Neural cell (in vitro differentiated cells): ENCODE results near the gene TLE1. TPM values are rescaled to one million over a fixed set of nuclear protein-coding genes. Genes with fewer than 3 reads are reported as not detected.
A peak's percentile ranks its signal among the peaks of the same experiment; 100 is the strongest.

Source experiments
- H2AFZ ChIP-seq: fragments of 200-600, 300-800 bp; sonication (generic), shearing (Covaris generic); 2 replicates; pipeline ENCODE4 v1.6.0; 2014; ENCODE audit warnings: low read depth, mild to moderate bottlenecking, antibody characterized with exemption, low read length, moderate library complexity
- H3F3A ChIP-seq: fragments of 200-600 bp; shearing (Covaris generic); 2 replicates; pipeline ENCODE4 v1.6.1; 2016; ENCODE audit warnings: mild to moderate bottlenecking, moderate library complexity, mixed read lengths, antibody characterized with exemption, low read length; ENCODE audit not compliant: insufficient read depth, poor library complexity, severe bottlenecking
- H3K27ac ChIP-seq: fragments of 200-600, 300-800 bp; sonication (generic), shearing (Covaris generic); 2 replicates; pipeline ENCODE4 v1.5.1; 2014; ENCODE audit warnings: mild to moderate bottlenecking, low read length, moderate library complexity
- H3K27me3 ChIP-seq: fragments of 300-800, 200-600 bp; sonication (generic), shearing (Covaris generic); 2 replicates; pipeline ENCODE4 v1.6.0; 2014; ENCODE audit warnings: mild to moderate bottlenecking, low read depth, low read length, moderate library complexity; ENCODE audit not compliant: insufficient read depth
- H3K36me3 ChIP-seq: fragments of 300-800, 200-600 bp; sonication (generic), shearing (Covaris generic); 2 replicates; pipeline ENCODE4 v1.5.1; 2014; ENCODE audit warnings: mild to moderate bottlenecking, antibody characterized with exemption, low read length, moderate library complexity; ENCODE audit not compliant: insufficient read depth
- H3K4me2 ChIP-seq: fragments of 300-800, 200-600 bp; sonication (generic), shearing (Covaris generic); 2 replicates; pipeline ENCODE4 v1.6.0; 2014; ENCODE audit warnings: mild to moderate bottlenecking, low read length
- H3K4me3 ChIP-seq: fragments of 300-800, 200-600 bp; sonication (generic), shearing (Covaris generic); 2 replicates; pipeline ENCODE4 v1.5.1; 2014; ENCODE audit warnings: mild to moderate bottlenecking, low read length, moderate library complexity
- H3K79me2 ChIP-seq: fragments of 200-600 bp; shearing (Covaris generic); replicated peaks from 2 replicates; pipeline ENCODE4 v1.6.0; 2014; ENCODE audit warnings: mild to moderate bottlenecking, low read length, moderate library complexity; ENCODE audit not compliant: insufficient read depth
- H3K9ac ChIP-seq: fragments of 300-800, 200-600 bp; sonication (generic), shearing (Covaris generic); 2 replicates; pipeline ENCODE4 v1.6.1; 2016; ENCODE audit warnings: mild to moderate bottlenecking, low read length, mixed read lengths
- H3K9me2 ChIP-seq: fragments of 200-600 bp; shearing (Covaris generic); 2 replicates; pipeline ENCODE4 v1.6.1; 2016; ENCODE audit warnings: mild to moderate bottlenecking, low read length, mixed read lengths; ENCODE audit not compliant: insufficient read depth
- H3K9me3 ChIP-seq: fragments of 200-600, 300-800 bp; sonication (generic), shearing (Covaris generic); 2 replicates; pipeline ENCODE4 v1.6.1; 2016; ENCODE audit warnings: mild to moderate bottlenecking, mixed run types, low read length, moderate library complexity, mixed read lengths
- H4K20me1 ChIP-seq: fragments of 200-600 bp; shearing (Covaris generic); 2 replicates; pipeline ENCODE4 v1.6.1; 2016; ENCODE audit warnings: mild to moderate bottlenecking, mixed run types; ENCODE audit not compliant: insufficient read depth
- EP300 ChIP-seq: fragments of 450-650 bp; conservative IDR thresholded peaks from 2 replicates; pipeline ENCODE4 v1.6.1; 2014; ENCODE audit warnings: antibody characterized with exemption, mild to moderate bottlenecking, moderate library complexity; ENCODE audit not compliant: poor library complexity, severe bottlenecking
- EZH2 ChIP-seq: fragments of 200-600, 300-800 bp; shearing (Covaris generic), sonication (generic); IDR thresholded peaks from 2 replicates; pipeline ENCODE4 v1.6.1; 2014; ENCODE audit warnings: antibody characterized with exemption, low read length, borderline replicate concordance, mild to moderate bottlenecking; ENCODE audit not compliant: insufficient read depth, poor library complexity, severe bottlenecking
- MXI1 ChIP-seq: fragments of 450-650 bp; conservative IDR thresholded peaks from 2 replicates; pipeline ENCODE4 v1.6.1; 2014; ENCODE audit warnings: antibody characterized with exemption, mild to moderate bottlenecking; ENCODE audit not compliant: poor library complexity, severe bottlenecking
- POLR2AphosphoS5 ChIP-seq: IDR thresholded peaks from 2 replicates; pipeline ENCODE4 v1.6.1; 2012
- RAD21 ChIP-seq: fragments of 450-650 bp; conservative IDR thresholded peaks from 2 replicates; pipeline ENCODE4 v1.6.1; 2014; ENCODE audit warnings: antibody characterized with exemption, mild to moderate bottlenecking, moderate library complexity
- SMC3 ChIP-seq: fragments of 450-650 bp; conservative IDR thresholded peaks from 2 replicates; pipeline ENCODE4 v1.6.1; 2014; ENCODE audit warnings: antibody characterized with exemption, mild to moderate bottlenecking, moderate library complexity; ENCODE audit not compliant: poor library complexity
- TAF1 ChIP-seq: IDR thresholded peaks from 2 replicates; pipeline ENCODE4 v1.6.1; 2012; ENCODE audit warnings: low read depth
- polyA plus RNA-seq: library from polyadenylated mRNA; depleted of rRNA; stranded (reverse); fragments of >200 nt; gene quantifications from 2 replicates; pipeline ENCODE4 v1.2.3, GENCODE V29; 2014
- TF ChIP-seq, protein P1 (sequence below): IDR thresholded peaks from 2 replicates; pipeline ENCODE4 v1.6.1; 2012; ENCODE audit warnings: borderline replicate concordance
- TF ChIP-seq, protein P2 (sequence below): fragments of 450-650 bp; IDR thresholded peaks from 2 replicates; pipeline ENCODE4 v1.5.1; 2014; ENCODE audit warnings: antibody characterized with exemption, mild to moderate bottlenecking, moderate library complexity; ENCODE audit not compliant: poor library complexity, severe bottlenecking

TLE1 gene
- polyA plus RNA-seq, 1 donor from 2014 or later: 93.6 TPM

DNA sequence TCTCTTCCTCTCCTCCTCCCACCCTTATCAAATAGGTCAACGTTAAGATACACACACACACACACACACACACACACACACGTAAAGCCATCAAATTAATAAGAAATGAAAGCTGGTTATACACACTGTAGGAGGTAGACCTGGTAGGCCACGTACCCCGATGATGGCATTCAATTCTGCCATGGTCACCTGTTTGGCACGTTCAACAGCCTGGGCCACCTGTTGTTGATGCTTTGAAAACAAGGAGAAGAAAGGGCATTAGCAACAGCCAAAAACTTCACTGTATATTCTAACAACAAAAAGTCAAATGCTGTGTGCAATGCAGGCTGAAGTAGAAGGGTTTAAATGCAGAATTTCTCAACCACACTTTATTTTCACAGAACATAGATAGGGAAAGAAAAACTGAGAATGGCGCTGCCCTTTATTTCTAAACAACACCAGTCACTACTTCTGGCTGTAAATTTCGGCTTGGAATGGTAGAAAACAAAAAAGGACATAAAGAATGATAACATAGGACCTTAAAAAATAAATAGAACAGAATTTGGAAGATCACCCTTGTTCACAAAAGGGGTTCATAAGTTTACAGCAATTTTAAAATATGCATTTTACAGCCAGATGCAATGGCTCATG is 37.2 kb downstream of the TLE1 start:
- Histone ChIP-seq H3K9me3 (no peaks in the 10 kb centered on the region), H3K9ac (no peak overlapping the region), H3F3A (peaks cover 23% of the 10 kb centered on the region), H3K36me3 (no peaks in the 10 kb centered on the region), H3K27me3 (no peaks in the 10 kb centered on the region), H3K4me2 (no peak overlapping the region), H3K27ac (peak overlapping the region; percentile 93), H4K20me1 (no peaks in the 10 kb centered on the region), H3K9me2 (no peaks in the 10 kb centered on the region), H3K79me2 (peaks cover 35% of the 10 kb centered on the region), H3K4me3 (no peak overlapping the region), H2AFZ (no peak overlapping the region)
- TF ChIP-seq RAD21: no peak
- TF ChIP-seq EZH2: no peak
- TF ChIP-seq, protein P1, sequence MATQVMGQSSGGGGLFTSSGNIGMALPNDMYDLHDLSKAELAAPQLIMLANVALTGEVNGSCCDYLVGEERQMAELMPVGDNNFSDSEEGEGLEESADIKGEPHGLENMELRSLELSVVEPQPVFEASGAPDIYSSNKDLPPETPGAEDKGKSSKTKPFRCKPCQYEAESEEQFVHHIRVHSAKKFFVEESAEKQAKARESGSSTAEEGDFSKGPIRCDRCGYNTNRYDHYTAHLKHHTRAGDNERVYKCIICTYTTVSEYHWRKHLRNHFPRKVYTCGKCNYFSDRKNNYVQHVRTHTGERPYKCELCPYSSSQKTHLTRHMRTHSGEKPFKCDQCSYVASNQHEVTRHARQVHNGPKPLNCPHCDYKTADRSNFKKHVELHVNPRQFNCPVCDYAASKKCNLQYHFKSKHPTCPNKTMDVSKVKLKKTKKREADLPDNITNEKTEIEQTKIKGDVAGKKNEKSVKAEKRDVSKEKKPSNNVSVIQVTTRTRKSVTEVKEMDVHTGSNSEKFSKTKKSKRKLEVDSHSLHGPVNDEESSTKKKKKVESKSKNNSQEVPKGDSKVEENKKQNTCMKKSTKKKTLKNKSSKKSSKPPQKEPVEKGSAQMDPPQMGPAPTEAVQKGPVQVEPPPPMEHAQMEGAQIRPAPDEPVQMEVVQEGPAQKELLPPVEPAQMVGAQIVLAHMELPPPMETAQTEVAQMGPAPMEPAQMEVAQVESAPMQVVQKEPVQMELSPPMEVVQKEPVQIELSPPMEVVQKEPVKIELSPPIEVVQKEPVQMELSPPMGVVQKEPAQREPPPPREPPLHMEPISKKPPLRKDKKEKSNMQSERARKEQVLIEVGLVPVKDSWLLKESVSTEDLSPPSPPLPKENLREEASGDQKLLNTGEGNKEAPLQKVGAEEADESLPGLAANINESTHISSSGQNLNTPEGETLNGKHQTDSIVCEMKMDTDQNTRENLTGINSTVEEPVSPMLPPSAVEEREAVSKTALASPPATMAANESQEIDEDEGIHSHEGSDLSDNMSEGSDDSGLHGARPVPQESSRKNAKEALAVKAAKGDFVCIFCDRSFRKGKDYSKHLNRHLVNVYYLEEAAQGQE: no peak
- TF ChIP-seq, protein P2, sequence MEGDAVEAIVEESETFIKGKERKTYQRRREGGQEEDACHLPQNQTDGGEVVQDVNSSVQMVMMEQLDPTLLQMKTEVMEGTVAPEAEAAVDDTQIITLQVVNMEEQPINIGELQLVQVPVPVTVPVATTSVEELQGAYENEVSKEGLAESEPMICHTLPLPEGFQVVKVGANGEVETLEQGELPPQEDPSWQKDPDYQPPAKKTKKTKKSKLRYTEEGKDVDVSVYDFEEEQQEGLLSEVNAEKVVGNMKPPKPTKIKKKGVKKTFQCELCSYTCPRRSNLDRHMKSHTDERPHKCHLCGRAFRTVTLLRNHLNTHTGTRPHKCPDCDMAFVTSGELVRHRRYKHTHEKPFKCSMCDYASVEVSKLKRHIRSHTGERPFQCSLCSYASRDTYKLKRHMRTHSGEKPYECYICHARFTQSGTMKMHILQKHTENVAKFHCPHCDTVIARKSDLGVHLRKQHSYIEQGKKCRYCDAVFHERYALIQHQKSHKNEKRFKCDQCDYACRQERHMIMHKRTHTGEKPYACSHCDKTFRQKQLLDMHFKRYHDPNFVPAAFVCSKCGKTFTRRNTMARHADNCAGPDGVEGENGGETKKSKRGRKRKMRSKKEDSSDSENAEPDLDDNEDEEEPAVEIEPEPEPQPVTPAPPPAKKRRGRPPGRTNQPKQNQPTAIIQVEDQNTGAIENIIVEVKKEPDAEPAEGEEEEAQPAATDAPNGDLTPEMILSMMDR: no peak
- TF ChIP-seq MXI1: no peak
- TF ChIP-seq TAF1: no peak
- no peak for TF ChIP-seq EP300
- TF ChIP-seq SMC3: no peak
- TF ChIP-seq POLR2AphosphoS5: no peak

DNA sequence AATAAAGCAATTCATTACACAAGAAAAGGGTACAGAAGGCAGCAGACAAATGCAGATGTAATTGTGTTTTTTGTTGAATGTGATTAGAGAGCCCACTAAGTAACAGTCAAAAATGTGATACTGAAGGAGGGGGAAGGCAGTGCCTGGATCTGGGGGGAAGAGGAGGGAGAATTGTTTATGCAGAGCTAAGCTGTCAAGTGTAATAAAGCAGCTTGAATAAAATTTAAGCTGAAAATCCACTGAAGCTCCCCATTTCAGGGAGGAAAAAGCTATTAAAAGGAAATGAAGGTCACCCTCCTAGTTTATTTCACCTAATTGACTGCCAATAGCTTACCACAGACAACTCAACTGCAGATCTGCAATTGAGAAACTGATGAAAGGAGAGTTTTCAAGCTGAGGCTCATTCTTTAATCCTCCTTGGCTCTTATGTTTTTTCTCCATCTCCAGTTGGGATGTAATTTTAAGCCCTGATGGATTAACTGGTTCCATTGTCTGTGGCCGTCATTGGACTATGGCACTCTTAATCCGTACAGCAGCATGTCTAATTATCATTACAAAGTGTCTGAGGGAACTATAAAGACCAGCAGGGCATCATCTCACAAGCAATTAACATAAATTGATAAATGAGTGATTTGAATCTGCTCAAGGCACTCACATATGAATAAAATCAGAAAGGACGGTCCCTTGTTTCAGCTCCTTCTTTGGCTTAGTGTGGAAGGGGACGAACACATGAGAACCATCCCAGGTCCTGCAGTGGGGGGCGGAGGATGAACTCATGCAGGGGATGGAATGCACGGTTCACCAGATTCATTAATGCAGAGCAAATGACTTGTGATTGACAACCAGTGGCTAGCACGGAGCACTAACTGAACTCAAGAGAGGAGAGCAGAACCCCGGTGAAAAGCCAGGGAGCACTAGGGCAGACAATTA is 38.5 kb downstream of the TLE1 start:
- Histone ChIP-seq H3K27me3 (no peaks in the 10 kb centered on the region), H3K9ac (peak overlapping the region; percentile 53), H3F3A (peaks cover 25% of the 10 kb centered on the region), H2AFZ (no peak overlapping the region), H3K27ac (peak overlapping the region; percentile 93), H4K20me1 (no peaks in the 10 kb centered on the region), H3K36me3 (no peaks in the 10 kb centered on the region), H3K4me3 (peak overlapping the region; percentile 44), H3K4me2 (no peak overlapping the region), H3K9me2 (no peaks in the 10 kb centered on the region), H3K9me3 (no peaks in the 10 kb centered on the region), H3K79me2 (peaks cover 28% of the 10 kb centered on the region)
- TF ChIP-seq EZH2 (no peak), TAF1 (peak; percentile 7), MXI1 (no peak)
